GM21717 (cell line): ENCODE measurements around the gene TPM2.

Experiments used
- ATAC-seq: cut with Tn5 transposase; IDR thresholded peaks from one replicate; pipeline ENCODE4 v1.9.1; 2021; ENCODE audit warnings: mild to moderate bottlenecking, moderate library complexity; ENCODE audit not compliant: unreplicated experiment

TPM2 gene

GRCh38 chr9:35696520-35697215, 6.9 kb upstream of the TPM2 start:
- peak; percentile 68 for ATAC-seq

GRCh38 chr9:35695943-35696401, 6.2 kb upstream of the TPM2 start:
- no peak for ATAC-seq

GRCh38 chr9:35691757-35692301, 2.1 kb upstream of the TPM2 start:
- ATAC-seq, result no peak

GRCh38 chr9:35691334-35691650, 1.6 kb upstream of the TPM2 start:
- no peak for ATAC-seq

GRCh38 chr9:35690614-35691333, 1.0 kb upstream of the TPM2 start:
- no peak for ATAC-seq

GRCh38 chr9:35690294-35690613, 529 bp upstream of the TPM2 start:
- no peak for ATAC-seq

GRCh38 chr9:35688558-35689541, 875 bp downstream of the TPM2 start:
- ATAC-seq, result no peak

- no peak for ATAC-seq
Measured at GRCh38 chr9:35687972-35688557, 1.7 kb downstream of the TPM2 start.

- ATAC-seq, result no peak
Measured at GRCh38 chr9:35687306-35687705, 2.4 kb downstream of the TPM2 start.

GRCh38 chr9:35686222-35687203, 3.2 kb downstream of the TPM2 start:
- no peak for ATAC-seq

- no peak for ATAC-seq
Measured at GRCh38 chr9:35685506-35685905, 4.2 kb downstream of the TPM2 start.

- no peak for ATAC-seq
Measured at GRCh38 chr9:35684921-35685320, 4.8 kb downstream of the TPM2 start.

GRCh38 chr9:35683323-35683722, 6.4 kb downstream of the TPM2 start:
- no peak for ATAC-seq

GRCh38 chr9:35682520-35683315, 7.0 kb downstream of the TPM2 start:
- ATAC-seq, result no peak

GRCh38 chr9:35682051-35682450, 7.7 kb downstream of the TPM2 start:
- ATAC-seq, result no peak

- no peak for ATAC-seq
Measured at GRCh38 chr9:35681341-35682002, 8.3 kb downstream of the TPM2 start.

GRCh38 chr9:35680331-35681105, 9.2 kb downstream of the TPM2 start:
- ATAC-seq, result no peak
